Mesothelial cell of epicardium (in vitro differentiated cells): Measurements from ENCODE around the gene HIBADH. TPM values are rescaled to one million over a fixed set of nuclear protein-coding genes. Genes with fewer than 3 reads are reported as not detected.
A peak's percentile ranks its signal among the peaks of the same experiment; 100 is the strongest.

Source experiments
- DNase-seq, 2 experiments: peaks; one replicate each; pipeline ENCODE4 v3.0.0; 2021; ENCODE audit warnings: low spot score in 2 of 2; ENCODE audit not compliant: unreplicated experiment in 2 of 2
- H3K27ac Mint-ChIP-seq: 2 replicates; pipeline ENCODE4 v1.8.0; 2021; ENCODE audit warnings: mixed read lengths
- H3K27me3 Mint-ChIP-seq: 2 replicates; pipeline ENCODE4 v1.8.0; 2021; ENCODE audit warnings: low read depth, mixed read lengths
- H3K36me3 Mint-ChIP-seq: 2 replicates; pipeline ENCODE4 v1.8.0; 2021; ENCODE audit warnings: mixed read lengths
- H3K4me1 Mint-ChIP-seq: 2 replicates; pipeline ENCODE4 v1.8.0; 2021; ENCODE audit warnings: mixed read lengths
- H3K4me3 Mint-ChIP-seq: 2 replicates; pipeline ENCODE4 v1.8.0; 2021; ENCODE audit warnings: mild to moderate bottlenecking, moderate library complexity, mixed read lengths
- H3K9me3 Mint-ChIP-seq: 2 replicates; pipeline ENCODE4 v1.8.0; 2021; ENCODE audit warnings: mixed read lengths
- CTCF ChIP-seq: fragments of 200-600 bp; sonication (generic); IDR thresholded peaks from one replicate; pipeline ENCODE4 v1.5.0; 2021; ENCODE audit warnings: antibody characterized with exemption; ENCODE audit not compliant: unreplicated experiment
- total RNA-seq: library from RNA; stranded (reverse); gene quantifications from 3 replicates; pipeline ENCODE4 v1.2.1, GENCODE V29; 2021

HIBADH gene
- total RNA-seq, 1 donor from 2014 or later = 33.2 TPM

- TF ChIP-seq CTCF = no peak
- no peaks in the 10 kb centered on the region for H3K27me3 Mint-ChIP-seq
- H3K27ac Mint-ChIP-seq = no peak overlapping the region
- DNase-seq = no peak
- H3K36me3 Mint-ChIP-seq = peaks cover 15% of the 10 kb centered on the region
- no peak overlapping the region for H3K4me3 Mint-ChIP-seq
- H3K4me1 Mint-ChIP-seq = peaks cover 2% of the 10 kb centered on the region
- no peaks in the 10 kb centered on the region for H3K9me3 Mint-ChIP-seq
Measured at GRCh38 chr7:27593226-27593625, 69.5 kb downstream of the HIBADH start.

GRCh38 chr7:27590416-27590815 lies 72.3 kb downstream of the HIBADH start:
- Mint-ChIP-seq H3K9me3 (no peaks in the 10 kb centered on the region), H3K27me3 (no peaks in the 10 kb centered on the region), H3K27ac (no peak overlapping the region), H3K36me3 (peaks cover 15% of the 10 kb centered on the region), H3K4me1 (peaks cover 16% of the 10 kb centered on the region), H3K4me3 (no peak overlapping the region)
- TF ChIP-seq CTCF = no peak
- DNase-seq = no peak

GRCh38 chr7:27587429-27587828 lies 75.3 kb downstream of the HIBADH start:
- H3K36me3 Mint-ChIP-seq = peaks cover 16% of the 10 kb centered on the region
- H3K4me3 Mint-ChIP-seq = no peak overlapping the region
- H3K27me3 Mint-ChIP-seq = no peaks in the 10 kb centered on the region
- H3K9me3 Mint-ChIP-seq = no peaks in the 10 kb centered on the region
- peaks cover 16% of the 10 kb centered on the region for H3K4me1 Mint-ChIP-seq
- DNase-seq = no peak
- TF ChIP-seq CTCF = no peak
- peak overlapping the region; percentile 52 for H3K27ac Mint-ChIP-seq

- Mint-ChIP-seq H3K36me3 (peaks cover 14% of the 10 kb centered on the region), H3K27ac (no peak overlapping the region), H3K9me3 (no peaks in the 10 kb centered on the region), H3K4me3 (no peak overlapping the region), H3K4me1 (peaks cover 16% of the 10 kb centered on the region), H3K27me3 (no peaks in the 10 kb centered on the region)
- DNase-seq = no peak
- no peak for TF ChIP-seq CTCF
Measured at GRCh38 chr7:27586825-27587224, 75.9 kb downstream of the HIBADH start.

GRCh38 chr7:27585781-27586447 lies 76.8 kb downstream of the HIBADH start:
- Mint-ChIP-seq H3K9me3 (no peaks in the 10 kb centered on the region), H3K27me3 (no peaks in the 10 kb centered on the region), H3K4me3 (no peak overlapping the region), H3K4me1 (peaks cover 16% of the 10 kb centered on the region), H3K36me3 (peaks cover 11% of the 10 kb centered on the region), H3K27ac (peak overlapping the region; percentile 63)
- TF ChIP-seq CTCF = no peak
- DNase-seq = no peak
